Fibroblast of skin of left quadriceps (primary cell): ENCODE measurements around the gene GNMT.
A peak's percentile ranks its signal among the peaks of the same experiment; 100 is the strongest.
"Not testable (repeated sequence)": the region's sequence is repeated elsewhere in the genome, so short reads cannot be mapped to it uniquely, and the experiment has no call there.

Experiments
- DNase-seq, 2 experiments: peaks; one replicate each; pipeline ENCODE4 v3.0.0-alpha.2; 2013; ENCODE audit warnings: low read depth in 2 of 2

Gene GNMT

DNA sequence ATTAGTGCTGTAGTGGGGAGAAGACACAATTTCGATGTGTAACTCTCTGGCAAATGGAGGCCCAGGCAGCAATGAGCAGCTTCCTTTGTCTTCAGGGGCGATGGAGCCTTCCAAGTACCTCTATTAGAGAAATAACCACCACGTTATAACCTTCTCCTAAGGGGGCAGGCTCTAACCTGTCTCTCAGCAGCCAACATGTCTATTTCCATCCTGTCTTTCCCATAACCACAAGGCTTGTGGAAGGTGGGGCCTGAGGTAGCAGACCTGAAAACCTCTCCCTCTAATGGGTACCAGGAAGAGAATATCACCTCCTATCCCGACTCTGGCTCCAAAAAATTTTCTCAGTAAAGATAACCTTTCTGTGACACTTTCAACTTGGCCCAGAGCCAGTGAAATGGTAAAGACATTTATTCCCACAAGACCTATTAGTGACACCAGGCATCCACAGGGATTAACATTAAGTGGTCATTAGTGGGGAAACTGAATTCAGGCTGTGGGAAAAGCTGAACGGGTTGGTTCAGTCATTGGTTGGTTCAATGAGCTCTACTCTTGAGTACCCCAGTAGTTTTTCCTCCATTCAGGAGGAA lies 14.5 kb downstream of the GNMT start:
- DNase-seq: no peak

DNA sequence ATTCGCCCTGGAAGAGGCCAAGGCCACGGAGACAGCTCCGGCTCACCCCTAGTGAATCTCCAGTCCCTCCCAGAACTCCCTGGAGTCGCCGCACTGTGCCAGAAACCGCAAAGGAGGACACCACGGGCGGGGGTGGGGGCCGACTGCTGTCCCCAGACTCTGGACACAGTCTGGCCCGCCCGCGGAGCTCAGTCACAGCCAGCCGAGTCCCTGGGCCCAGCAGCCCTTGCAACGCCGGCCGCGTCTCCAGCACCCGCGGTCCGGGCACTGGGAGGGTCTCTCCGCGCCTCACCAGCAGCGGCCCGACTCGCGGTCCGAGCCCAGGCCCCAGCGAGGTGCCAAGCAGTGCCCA lies 17.9 kb downstream of the GNMT start:
- DNase-seq: no peak

DNA sequence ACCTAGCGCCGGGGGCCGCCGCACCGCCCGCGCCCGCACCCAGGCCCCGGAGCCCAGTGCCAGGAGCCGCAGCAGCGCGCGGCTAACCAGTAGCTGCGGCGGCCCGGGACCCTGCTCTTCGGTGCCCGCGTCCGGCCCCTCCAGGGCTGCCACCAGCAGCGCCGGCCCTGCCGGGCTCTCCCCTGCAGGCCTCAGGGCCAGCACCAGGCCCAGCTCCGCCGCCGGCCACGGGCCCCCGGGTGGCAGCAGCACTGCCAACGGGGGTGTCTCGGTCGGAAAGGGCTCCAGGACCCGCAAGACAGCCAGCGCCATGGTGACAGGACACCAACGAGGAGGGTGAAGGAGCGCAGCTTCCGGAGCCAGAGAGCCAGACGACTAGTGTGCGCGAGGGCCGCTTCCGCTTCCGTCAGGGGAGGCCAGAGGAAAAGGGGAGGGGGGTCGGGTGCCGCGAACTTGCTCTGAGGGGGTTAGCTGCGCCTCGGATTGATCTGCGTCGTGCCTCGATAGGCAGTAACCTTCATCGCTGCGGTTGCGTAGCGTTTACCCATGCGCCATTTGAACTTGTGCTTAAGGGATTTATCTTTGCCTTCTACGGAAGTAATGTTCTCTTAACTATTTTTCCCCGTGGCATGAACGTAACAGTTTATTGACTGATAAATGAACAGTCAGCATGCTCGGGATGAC lies 18.4 kb downstream of the GNMT start, which contains the start of gene PEX6:
Gene PEX6 (minus strand): TSS at position 343 of the 684 bp plus-strand sequence. CDS start 31 bp downstream, at position 312.
- peak; percentile 62 to 63 for DNase-seq

DNA sequence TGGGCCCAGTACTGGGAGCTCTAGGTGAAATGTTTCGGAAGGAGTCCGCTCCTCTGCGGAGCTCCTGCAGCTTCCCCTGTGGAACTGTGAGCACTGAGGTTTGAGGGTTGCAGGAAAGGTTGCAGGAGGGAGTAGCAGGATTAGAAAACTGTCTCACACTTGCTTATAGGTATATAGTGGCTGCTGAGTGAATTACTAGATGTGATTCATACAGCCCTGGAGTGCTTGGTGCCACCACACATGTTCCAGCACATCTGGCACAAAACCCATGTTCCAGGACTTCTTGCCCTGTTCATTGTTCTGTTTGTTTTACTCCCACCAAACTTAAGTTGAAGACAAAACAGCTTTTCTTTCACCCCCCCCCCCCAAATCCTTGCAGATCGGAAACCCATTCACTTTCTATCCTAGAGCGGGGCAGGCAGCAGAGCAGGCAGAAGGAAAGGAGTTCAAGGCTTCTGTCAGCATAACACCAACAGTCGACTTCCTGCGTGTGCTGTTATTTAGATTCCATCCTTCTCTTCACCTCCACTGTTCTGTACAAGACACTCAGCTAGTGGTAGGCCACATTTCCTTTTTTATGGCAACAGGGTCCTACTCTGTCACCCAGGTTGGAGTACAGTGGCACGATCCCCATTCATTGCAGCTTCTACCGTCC lies 19.1 kb downstream of the GNMT start:
- no peak for DNase-seq

DNA sequence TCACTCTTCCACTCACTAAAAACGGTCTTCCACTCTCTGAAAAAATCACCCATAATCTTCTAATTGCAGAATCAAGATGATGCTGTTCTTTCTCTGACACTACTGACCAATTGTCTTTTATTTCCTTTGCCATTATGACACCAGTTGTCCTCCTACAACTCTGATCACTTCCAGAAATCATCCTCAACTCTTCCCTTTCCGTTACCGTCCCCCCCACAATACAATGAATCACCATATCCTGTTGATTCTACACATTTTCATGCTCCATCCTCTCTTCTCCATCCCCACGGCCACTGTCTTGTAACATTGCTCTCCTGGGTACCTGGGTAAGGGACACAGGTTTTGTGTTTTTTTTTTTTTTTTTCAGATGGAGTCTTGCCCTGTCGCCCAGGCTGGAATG lies 21.3 kb downstream of the GNMT start:
- DNase-seq: no peak

DNA sequence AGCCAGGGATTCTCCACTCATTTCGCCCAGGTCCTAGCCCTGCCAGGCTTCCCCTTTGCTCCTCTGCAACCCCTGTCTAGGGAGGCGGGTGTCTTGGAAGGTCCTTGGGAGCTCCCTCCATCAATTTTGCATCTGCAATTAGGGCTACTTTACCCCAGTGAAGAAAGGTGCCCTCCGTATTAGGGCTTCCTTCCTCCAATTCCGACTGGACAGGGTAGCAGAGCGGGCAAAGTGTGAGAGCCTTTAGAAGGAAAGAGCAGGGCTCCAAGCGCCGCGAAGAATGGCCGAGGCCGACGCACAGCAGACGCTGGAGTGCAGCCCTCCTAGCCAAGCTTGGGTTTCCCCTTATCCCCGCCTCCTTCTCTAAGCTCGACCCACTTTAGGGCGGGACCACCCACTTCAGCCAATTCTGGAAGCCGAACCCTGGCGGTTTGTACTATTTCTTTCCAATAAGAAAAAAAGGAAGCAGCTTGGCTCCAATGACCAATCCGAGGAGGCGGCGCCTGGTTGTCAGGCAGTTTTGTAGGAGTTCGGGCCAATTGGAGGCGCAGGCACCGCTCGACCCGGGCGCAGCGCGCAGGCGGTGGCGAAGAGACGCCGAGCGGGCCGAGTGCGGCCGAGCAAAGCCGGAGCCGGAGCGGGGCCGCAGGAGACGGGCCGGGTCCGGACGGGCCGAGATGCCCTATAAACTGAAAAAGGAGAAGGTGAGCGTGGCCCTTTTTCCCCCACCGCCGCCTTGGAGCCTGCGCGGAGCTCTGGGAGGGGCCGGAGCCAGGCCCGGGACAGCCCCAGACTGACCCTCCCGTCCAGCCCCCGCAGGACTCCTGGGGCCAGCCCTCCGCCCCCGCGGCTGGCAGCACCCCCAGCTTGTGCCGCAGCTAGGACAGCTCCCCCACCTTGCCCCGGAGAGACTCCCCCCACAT lies 23.7 kb downstream of the GNMT start, which contains the start of gene PPP2R5D:
Gene PPP2R5D (plus strand): TSS at position 570 of the 923 bp plus-strand sequence. CDS start 108 bp downstream, at position 678.
- DNase-seq: peak; percentile 98

DNA sequence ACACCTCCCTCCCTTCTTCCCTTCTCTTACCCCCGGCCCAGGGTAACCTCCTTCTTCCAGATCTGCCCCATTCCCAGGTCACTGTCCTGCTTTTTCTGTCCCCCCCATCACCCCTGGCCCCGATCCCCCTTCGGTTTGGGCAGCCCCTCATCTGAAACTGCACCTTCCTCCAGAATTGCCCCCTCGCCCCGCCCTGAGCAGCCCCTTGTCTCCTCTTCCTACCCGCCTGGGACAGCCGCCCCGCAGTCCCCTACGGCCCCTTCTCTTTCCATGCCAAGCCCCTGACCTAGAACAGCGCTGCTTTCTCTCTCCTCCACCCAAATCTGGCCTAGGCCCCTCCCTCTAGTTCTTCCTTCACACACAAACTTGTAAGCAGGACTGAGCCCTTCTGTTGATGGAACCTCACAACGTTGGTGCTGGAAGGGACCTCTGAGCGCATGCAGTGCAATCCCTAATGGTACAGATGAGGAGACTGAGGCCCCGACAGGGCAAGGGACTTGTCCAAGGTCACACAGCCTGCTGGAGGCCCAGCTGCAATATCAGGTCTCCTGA lies 24.4 kb downstream of the GNMT start:
- no peak for DNase-seq

DNA sequence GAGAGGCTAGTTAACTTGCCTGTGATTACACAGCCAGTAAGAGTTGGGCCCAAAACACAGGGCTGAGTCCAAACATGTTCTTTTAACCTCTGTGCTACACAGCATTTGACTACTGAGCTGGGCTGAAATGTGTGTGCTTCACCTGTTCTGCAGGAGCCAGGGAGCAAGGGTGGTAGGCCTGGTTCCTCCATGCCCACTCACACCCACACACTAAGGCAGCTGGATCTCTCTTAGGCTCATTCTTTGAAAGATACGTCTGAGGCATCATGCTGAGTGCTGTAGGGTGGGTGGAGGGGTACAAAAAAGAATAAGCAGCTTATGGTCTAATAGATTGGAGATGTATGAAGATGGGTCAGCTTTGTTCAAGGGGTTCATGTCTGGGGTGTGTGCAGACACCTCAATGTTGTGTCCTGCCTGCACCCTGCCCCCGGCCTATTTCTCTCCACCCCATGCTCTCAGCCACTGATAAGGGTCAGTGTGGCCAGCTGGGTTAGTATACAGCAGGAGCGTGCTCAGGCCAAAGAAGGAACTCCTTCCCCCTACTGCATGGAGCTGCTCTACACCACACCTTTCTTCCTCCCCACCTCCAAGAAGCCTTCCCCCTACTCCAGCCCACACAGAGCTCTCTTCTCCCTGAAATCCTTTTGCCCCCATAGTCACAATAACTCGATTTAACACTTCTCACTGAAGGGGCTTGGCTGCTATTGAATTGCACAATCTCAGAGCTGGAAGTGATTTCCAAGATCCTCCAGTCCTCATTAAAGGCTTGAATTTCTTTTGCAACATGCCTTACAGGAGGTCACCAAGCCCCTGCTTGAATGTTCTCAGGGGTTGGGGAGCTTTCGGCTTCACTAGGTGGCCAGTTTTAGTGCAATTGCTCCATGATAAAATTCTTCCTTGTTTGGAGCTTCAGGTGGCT lies 27.2 kb downstream of the GNMT start:
- no peak for DNase-seq

DNA sequence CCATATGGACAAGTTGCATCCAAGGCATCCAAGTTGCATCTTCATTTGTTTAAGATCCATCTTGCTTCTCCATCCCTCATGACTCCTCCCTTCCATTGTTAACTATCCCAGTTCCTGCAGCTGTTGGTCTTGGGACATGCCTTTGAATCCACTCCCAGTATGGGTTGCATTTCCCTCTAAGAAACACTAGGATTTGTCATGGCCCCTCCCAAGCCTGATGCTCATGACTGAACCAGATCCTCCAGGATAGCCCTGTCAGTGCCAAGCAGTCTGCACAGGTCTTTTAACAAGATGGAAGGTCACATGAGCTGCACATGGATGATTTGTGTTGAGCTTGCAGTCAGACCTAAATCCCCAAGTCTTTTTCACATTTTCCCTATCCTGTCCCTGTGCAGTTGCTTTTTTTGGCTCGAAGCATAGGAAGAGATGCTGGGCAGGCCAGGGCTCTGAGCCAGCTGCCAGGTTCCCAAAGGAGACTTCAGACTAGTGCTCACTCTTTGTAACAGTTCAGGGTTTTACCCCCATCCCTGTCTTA lies 28.0 kb downstream of the GNMT start:
- no peak for DNase-seq

DNA sequence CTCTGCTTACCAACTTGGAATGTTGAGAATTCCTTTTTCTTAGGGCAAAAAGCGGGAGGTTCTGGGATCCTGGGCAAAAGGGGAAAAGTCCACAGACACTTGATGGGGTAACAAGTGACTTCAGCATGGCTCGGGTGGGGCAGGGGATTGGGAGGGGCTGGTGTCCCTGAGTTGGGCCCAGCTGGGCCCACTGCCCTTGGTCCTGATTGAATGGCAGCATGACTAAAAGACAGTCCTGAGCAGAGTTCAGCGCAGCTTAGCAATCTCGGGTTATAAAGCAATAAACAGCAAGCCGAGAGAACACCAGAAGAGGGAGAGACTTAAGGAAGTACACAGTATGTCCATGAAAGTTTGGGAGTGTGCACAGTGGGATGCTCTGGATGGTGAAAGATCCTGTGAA lies 29.4 kb downstream of the GNMT start:
- DNase-seq: no peak

DNA sequence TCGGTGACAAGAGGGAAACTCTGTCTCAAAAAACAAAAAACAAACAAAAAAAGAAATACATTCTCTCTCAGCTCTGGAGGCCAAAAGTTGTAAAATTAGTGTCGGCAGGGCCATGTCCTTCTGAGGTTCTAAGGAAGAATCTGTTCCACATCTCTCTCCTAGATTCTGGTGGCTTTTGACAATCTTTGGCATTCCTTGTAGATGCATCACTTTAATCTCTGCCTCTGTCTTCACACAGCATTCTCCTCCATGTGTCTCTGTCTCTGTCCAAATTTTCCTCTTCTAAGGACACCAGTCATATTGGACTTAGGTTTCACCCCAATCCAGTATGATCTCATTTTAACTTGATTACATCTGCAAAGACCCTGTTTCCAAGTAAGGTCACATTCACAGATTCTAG lies 32.9 kb downstream of the GNMT start:
- no peak for DNase-seq

DNA sequence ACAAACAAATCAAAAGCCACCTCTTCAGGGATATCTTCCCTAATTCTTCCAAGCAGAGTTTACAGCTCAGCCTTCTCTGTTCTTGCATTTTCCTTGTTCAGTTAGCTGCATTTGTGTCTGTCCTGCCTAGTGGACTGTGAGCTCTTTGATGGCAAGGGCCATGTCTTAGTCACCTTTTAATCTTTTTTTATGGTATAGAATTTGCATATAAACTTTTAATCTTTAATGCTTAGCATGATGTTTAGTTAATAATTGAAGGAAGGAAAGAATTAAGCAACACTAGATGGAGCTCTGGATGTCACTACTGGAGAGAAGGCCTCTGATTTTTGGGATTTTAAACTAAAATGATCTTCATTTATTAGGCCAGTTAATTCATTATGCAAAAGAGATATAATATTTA lies 36.0 kb downstream of the GNMT start:
- DNase-seq: no peak

DNA sequence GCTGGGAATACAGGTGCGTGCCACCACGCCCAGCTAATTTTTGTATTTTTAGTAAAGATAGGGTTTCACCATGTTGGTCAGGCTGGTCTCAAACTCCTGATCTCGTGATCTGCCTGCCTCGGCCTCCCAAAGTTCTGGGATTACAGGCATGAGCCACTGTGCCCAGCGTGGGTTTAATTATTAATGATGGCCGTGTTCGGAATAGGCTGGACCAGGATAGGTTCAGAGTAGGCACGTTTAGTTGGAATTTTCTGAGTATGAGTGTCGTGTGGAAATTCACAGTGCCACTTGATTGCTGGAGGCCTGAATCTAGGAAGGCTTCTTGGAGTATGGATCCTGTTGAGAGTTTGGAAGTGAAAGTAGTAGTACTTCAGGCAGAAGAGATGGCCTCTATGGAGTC lies 37.7 kb downstream of the GNMT start:
- not testable (repeated sequence) for DNase-seq

DNA sequence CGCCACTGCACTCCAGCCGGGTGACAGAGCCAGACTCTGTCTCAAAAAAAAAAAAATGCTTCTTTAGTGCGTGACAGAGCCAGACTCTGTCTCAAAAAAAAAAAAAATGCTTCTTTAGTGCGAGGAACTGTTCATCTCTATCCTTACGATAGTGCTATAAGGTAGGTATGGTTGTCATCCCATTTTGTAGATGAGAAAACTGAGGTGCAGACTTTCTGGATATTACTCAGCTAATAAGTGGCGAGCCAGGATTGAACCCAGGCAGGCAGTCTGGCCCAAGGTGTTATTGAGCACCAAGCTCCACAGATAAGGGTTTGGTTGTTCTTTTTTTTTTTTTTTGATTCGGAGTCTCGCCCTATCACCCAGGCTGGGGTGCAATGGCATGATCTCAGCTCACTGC lies 41.3 kb downstream of the GNMT start:
- no peak for DNase-seq

DNA sequence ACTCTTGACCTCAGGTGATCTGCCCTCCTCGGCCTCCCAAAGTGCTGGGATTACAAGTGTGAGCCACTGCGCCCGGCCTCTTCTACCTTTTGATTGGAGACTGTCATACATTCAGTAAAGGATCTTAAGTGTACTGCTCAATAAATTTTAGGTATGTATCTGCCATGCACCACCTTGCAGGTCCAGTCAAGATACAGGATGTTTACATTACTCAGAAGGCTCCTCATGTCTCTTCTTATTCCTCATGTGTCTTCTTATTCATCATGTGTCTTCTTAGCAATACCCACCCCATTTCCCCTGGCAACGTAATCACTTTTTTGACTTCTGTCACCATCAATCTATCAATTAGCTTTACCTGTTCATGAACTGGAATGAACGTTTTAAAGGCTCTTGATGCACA lies 45.3 kb downstream of the GNMT start:
- no peak for DNase-seq

DNA sequence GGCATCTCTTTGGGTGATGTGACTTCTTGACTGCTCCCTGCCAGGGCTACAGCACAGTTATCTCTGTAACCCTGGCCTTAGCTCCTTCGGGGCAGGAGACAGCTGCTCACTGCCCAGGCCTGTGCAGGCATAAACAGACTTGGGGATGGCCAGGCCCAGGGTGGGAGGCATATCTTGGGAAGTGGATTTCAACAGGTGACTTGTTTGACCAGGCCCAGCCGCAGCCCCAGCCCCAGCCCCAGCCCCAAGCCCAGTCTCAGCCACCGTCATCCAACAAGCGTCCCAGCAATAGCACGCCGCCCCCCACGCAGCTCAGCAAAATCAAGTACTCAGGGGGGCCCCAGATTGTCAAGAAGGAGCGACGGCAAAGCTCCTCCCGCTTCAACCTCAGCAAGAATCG lies 45.7 kb downstream of the GNMT start:
- no peak for DNase-seq

DNA sequence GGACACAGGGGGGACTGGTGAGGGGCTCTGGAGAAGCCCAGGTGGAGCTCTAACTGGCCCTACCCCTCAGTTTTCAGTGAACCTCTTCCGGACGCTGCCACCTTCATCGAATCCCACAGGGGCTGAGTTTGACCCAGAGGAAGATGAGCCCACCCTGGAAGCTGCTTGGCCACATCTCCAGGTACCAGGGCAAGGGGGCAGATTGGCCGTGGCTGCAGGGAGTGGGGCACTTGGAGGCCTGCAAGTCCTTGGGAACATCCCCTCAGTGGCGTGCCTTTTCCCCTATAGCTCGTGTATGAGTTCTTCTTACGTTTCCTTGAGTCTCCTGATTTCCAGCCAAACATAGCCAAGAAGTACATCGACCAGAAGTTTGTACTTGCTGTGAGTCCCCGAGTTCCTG lies 46.6 kb downstream of the GNMT start:
- DNase-seq: no peak

DNA sequence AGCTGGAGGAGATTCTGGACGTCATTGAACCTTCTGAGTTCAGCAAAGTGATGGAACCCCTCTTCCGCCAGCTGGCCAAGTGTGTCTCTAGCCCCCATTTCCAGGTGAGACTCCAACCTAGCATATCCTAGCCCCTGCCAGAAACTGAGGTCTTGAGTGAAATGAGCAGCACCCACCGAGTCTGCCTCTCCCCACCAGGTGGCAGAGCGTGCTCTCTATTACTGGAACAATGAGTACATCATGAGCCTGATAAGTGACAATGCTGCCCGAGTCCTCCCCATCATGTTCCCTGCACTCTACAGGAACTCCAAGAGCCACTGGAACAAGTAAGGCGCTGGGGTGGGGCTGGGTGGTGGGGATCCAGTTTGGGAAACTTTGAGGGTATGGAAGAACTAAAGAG lies 48.6 kb downstream of the GNMT start:
- peak in 1 of 2 experiments; percentile 6 for DNase-seq

DNA sequence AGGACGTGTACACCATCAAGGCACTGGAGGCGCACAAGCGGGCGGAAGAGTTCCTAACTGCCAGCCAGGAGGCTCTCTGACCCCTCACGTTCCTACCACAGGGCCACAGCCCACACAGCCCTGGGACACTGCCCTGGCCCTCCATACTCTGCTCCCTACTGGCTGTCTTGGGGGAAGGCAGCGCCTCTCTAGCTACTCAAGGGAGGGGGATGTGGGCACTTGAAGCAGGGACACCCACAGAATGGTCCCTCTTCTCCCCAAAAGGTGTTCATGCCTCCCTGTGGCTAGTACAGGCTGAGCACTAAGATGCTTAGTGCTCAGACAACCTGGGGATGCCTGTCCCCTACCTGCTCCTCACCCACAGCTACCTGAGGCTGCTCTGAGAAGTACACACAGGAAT lies 50.7 kb downstream of the GNMT start:
- DNase-seq: no peak

DNA sequence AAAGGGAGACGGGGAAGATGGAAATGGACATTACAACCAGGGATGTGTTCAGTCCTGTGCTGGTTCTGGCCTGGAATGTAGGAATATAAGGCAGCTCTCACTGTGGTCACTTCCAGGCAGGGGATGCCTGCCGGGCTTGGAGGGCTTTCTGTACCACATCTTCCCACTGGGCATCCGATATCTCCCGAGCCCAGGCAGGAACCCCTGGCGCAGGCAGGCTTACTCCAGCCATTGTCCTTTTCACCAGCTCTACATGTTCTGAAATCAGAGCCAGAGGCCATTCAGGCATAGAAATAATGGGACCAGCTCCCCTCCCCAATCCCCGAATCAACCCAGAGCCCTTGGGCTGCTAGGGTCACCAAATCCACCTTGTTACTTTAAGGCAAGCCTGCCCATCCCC lies 51.8 kb downstream of the GNMT start:
- DNase-seq: no peak
